ENCODE data around the gene CD44.

CD44 gene

GRCh38 chr11:35155677-35156076, 16.7 kb downstream of the CD44 start:
- TF ChIP-seq, protein P1, sequence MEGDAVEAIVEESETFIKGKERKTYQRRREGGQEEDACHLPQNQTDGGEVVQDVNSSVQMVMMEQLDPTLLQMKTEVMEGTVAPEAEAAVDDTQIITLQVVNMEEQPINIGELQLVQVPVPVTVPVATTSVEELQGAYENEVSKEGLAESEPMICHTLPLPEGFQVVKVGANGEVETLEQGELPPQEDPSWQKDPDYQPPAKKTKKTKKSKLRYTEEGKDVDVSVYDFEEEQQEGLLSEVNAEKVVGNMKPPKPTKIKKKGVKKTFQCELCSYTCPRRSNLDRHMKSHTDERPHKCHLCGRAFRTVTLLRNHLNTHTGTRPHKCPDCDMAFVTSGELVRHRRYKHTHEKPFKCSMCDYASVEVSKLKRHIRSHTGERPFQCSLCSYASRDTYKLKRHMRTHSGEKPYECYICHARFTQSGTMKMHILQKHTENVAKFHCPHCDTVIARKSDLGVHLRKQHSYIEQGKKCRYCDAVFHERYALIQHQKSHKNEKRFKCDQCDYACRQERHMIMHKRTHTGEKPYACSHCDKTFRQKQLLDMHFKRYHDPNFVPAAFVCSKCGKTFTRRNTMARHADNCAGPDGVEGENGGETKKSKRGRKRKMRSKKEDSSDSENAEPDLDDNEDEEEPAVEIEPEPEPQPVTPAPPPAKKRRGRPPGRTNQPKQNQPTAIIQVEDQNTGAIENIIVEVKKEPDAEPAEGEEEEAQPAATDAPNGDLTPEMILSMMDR (conservative IDR thresholded peaks at IDR 0.05; ENCODE audit: low read depth, low read length) = no peak
- DNase-seq (ENCODE audit: low read depth) = no peak
- H3K4me3 ChIP-seq (ENCODE audit: low read depth, low read length) = no peak overlapping the region

DNA sequence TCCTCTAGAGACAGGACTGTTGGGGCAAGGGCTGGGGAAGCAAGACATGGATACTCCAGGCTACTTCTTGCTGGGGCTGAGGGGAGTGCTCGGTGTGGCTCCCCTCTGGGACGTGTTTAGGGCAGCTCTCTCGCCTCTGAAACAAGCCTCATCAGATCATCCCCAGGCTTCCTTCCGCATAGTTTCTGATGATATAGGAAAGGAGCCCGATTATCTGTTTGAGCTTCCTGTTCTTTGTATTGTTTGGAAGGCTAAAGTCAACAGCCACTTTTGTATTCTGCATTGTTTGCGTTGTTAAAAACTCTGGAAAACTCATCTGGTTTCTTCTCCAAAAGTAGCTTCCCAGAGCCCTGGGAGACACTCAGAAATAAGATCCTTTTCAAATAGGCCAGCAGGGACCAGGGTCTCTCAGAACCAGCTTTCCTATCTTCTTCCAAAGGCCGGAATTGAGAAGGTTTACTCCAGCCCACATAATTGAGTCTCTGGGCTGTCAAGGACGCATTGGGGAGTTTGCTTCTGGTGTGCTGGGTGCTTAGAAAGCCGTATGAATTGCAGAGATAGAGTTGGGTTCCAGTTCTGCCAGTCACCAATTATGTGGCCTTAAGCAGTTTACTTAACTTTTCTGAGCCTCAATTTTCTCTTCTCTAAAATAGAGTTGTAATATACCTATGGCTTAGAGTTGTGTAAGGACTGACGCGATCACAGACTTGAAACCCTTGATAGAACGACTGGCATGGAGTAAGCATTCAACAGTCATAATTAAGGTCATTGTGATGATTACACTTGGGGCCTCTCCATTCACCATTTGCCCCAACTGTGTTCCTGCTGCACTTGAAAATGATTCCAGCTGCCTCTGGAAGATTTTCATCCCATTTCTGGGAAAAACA, 19.1 kb downstream of the CD44 start:
- no peak for DNase-seq (ENCODE audit: low read depth)
- no peak overlapping the region for H3K4me3 ChIP-seq (ENCODE audit: low read depth, low read length)
- TF ChIP-seq, protein P1 (conservative IDR thresholded peaks at IDR 0.05; ENCODE audit: low read depth, low read length) = no peak

GRCh38 chr11:35158701-35159510, 19.9 kb downstream of the CD44 start:
- peak; percentile 35 for DNase-seq (ENCODE audit: low read depth)
- no peak overlapping the region for H3K4me3 ChIP-seq (ENCODE audit: low read depth, low read length)
- TF ChIP-seq, protein P1 (conservative IDR thresholded peaks at IDR 0.05; ENCODE audit: low read depth, low read length) = no peak

- TF ChIP-seq, protein P1 (conservative IDR thresholded peaks at IDR 0.05; ENCODE audit: low read depth, low read length) = no peak
- H3K4me3 ChIP-seq (ENCODE audit: low read depth, low read length) = no peak overlapping the region
- DNase-seq (ENCODE audit: low read depth) = no peak
These were observed 21.4 kb downstream of the CD44 start for GRCh38 chr11:35160246-35160824.

GRCh38 chr11:35160902-35161597, 22.1 kb downstream of the CD44 start:
- no peak overlapping the region for H3K4me3 ChIP-seq (ENCODE audit: low read depth, low read length)
- TF ChIP-seq, protein P1 (conservative IDR thresholded peaks at IDR 0.05; ENCODE audit: low read depth, low read length) = no peak
- no peak for DNase-seq (ENCODE audit: low read depth)

- TF ChIP-seq, protein P1 (conservative IDR thresholded peaks at IDR 0.05; ENCODE audit: low read depth, low read length) = no peak
- H3K4me3 ChIP-seq (ENCODE audit: low read depth, low read length) = no peak overlapping the region
- peak; percentile 47 for DNase-seq (ENCODE audit: low read depth)
These were observed 23.8 kb downstream of the CD44 start for GRCh38 chr11:35162745-35163144.
